Loucy (cell line): ENCODE measurements around the gene ERGIC3.

Experiments
- H2AFZ ChIP-seq: fragments of 200-600 bp; sonication (generic); 2 replicates; pipeline ENCODE4 v1.6.0; 2016; ENCODE audit warnings: antibody characterized with exemption, mild to moderate bottlenecking, low read length, moderate library complexity
- H3F3A ChIP-seq: fragments of 200-600 bp; 2 replicates; pipeline ENCODE4 v1.6.0; 2016; ENCODE audit warnings: antibody characterized with exemption, low read depth, mild to moderate bottlenecking
- H3K27me3 ChIP-seq: fragments of 200-600 bp; sonication (generic); 2 replicates; pipeline ENCODE4 v1.6.1; 2014; ENCODE audit warnings: low read length, mild to moderate bottlenecking; ENCODE audit not compliant: insufficient read depth, poor library complexity, severe bottlenecking
- H3K36me3 ChIP-seq: fragments of 200-600 bp; sonication (generic); 2 replicates; pipeline ENCODE4 v1.6.1; 2016; ENCODE audit warnings: low read length; ENCODE audit not compliant: insufficient read depth
- H3K4me1 ChIP-seq: fragments of 200-600 bp; sonication (generic); 2 replicates; pipeline ENCODE4 v1.5.1; 2014; ENCODE audit warnings: low read length, mild to moderate bottlenecking; ENCODE audit not compliant: insufficient read depth, poor library complexity, severe bottlenecking
- H3K4me2 ChIP-seq: fragments of 200-600 bp; sonication (generic); 2 replicates; pipeline ENCODE4 v1.6.0; 2014; ENCODE audit warnings: antibody characterized with exemption, low read length, low read depth, mild to moderate bottlenecking; ENCODE audit not compliant: poor library complexity, severe bottlenecking
- H3K4me3 ChIP-seq: fragments of 200-600 bp; sonication (generic); 2 replicates; pipeline ENCODE4 v1.5.1; 2014; ENCODE audit warnings: low read length, mild to moderate bottlenecking, mixed read lengths; ENCODE audit not compliant: poor library complexity, severe bottlenecking
- H3K79me2 ChIP-seq: fragments of 200-600 bp; sonication (generic); 2 replicates; pipeline ENCODE4 v1.6.1; 2014; ENCODE audit warnings: low read length; ENCODE audit not compliant: insufficient read depth
- H3K9ac ChIP-seq: fragments of 200-600 bp; sonication (generic); 2 replicates; pipeline ENCODE4 v1.6.0; 2014; ENCODE audit warnings: mild to moderate bottlenecking, low read depth, low read length, moderate library complexity; ENCODE audit not compliant: poor library complexity, severe bottlenecking
- H3K9me2 ChIP-seq: fragments of 200-600 bp; sonication (generic); replicated peaks from 2 replicates; pipeline ENCODE4 v1.6.1; 2016; ENCODE audit warnings: low read depth, low read length, mixed read lengths
- H3K9me3 ChIP-seq: fragments of 200-600 bp; sonication (generic); 2 replicates; pipeline ENCODE4 v1.6.1; 2014; ENCODE audit warnings: mild to moderate bottlenecking, antibody characterized with exemption, low read length, low read depth; ENCODE audit not compliant: insufficient read depth
- H4K20me1 ChIP-seq: fragments of 200-600 bp; sonication (generic); 2 replicates; pipeline ENCODE4 v1.6.0; 2014; ENCODE audit warnings: antibody characterized with exemption, low read length, mild to moderate bottlenecking; ENCODE audit not compliant: insufficient read depth, poor library complexity, severe bottlenecking
- EZH2phosphoT487 ChIP-seq: fragments of 200-600 bp; IDR thresholded peaks from 2 replicates; pipeline ENCODE4 v1.6.1; 2018; ENCODE audit warnings: antibody characterized with exemption, mild to moderate bottlenecking, moderate library complexity, borderline replicate concordance
- TF ChIP-seq, protein P1 (sequence below): fragments of 200-600 bp; sonication (generic); conservative IDR thresholded peaks from 2 replicates; pipeline ENCODE4 v1.5.1; 2014; ENCODE audit warnings: mild to moderate bottlenecking, antibody characterized with exemption, low read length

ERGIC3 gene

DNA sequence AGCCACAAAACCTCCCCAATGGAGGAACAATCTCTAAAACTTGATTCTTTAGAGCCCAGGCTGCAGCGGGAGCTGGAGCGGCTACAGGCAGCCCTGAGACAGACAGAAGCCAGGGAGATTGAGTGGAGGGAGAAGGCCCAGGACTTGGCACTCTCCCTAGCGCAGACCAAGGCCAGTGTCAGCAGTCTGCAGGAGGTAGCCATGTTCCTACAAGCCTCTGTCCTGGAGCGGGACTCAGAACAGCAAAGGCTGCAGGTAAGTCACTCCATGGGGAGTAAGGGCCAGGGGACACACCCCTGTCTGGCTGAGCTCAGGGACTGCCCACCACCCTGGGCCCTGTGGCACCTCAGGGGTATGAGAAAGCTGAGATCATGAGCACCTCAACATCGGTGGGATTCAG lies 37.1 kb upstream of the ERGIC3 start:
- peaks cover 62% of the 10 kb centered on the region; the same call in 1 of the 2 replicates for H3K36me3 ChIP-seq

DNA sequence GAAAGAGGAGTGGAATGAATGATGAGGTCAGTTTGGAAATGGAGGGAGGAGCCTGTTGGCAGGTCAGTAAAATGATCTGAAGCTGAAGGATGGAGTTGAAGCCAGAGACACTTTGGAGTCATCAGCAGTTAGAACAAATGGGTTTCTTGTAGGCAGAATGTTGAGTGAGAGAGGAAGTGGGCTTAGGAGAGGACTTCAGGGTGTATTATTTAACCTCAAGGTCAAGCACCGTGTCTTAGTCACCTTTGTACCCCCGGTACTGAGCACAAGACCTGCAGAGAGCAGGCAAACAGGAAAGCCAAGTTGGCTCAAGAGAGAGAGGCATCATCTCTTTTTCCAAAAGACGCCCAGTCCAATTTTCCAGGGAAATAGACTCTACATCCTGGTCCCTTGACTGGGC lies 35.7 kb upstream of the ERGIC3 start:
- no peaks in the 10 kb centered on the region for H3K9me3 ChIP-seq
- peaks cover 9% of the 10 kb centered on the region for H3K4me1 ChIP-seq
- no peaks in the 10 kb centered on the region for H3K79me2 ChIP-seq
- H3F3A ChIP-seq: no peaks in the 10 kb centered on the region
- no peaks in the 10 kb centered on the region for H4K20me1 ChIP-seq
- no peak overlapping the region for H3K4me2 ChIP-seq
- H3K9me2 ChIP-seq: no peaks in the 10 kb centered on the region
- peaks cover 64% of the 10 kb centered on the region; the same call in 1 of the 2 replicates for H3K36me3 ChIP-seq
- no peak overlapping the region for H3K4me3 ChIP-seq
- no peak overlapping the region for H3K9ac ChIP-seq
- H2AFZ ChIP-seq: no peak overlapping the region
- no peaks in the 10 kb centered on the region for H3K27me3 ChIP-seq
- no peak for TF ChIP-seq EZH2phosphoT487
- TF ChIP-seq, protein P1, sequence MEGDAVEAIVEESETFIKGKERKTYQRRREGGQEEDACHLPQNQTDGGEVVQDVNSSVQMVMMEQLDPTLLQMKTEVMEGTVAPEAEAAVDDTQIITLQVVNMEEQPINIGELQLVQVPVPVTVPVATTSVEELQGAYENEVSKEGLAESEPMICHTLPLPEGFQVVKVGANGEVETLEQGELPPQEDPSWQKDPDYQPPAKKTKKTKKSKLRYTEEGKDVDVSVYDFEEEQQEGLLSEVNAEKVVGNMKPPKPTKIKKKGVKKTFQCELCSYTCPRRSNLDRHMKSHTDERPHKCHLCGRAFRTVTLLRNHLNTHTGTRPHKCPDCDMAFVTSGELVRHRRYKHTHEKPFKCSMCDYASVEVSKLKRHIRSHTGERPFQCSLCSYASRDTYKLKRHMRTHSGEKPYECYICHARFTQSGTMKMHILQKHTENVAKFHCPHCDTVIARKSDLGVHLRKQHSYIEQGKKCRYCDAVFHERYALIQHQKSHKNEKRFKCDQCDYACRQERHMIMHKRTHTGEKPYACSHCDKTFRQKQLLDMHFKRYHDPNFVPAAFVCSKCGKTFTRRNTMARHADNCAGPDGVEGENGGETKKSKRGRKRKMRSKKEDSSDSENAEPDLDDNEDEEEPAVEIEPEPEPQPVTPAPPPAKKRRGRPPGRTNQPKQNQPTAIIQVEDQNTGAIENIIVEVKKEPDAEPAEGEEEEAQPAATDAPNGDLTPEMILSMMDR: no peak

More for the DNA sequence above, 37.1 kb upstream of the ERGIC3 start:
- no peak overlapping the region for H3K4me2 ChIP-seq
- H3K9me2 ChIP-seq: no peaks in the 10 kb centered on the region
- H3K79me2 ChIP-seq: no peaks in the 10 kb centered on the region
- no peaks in the 10 kb centered on the region for H3K9me3 ChIP-seq
- no peak overlapping the region for H3K4me3 ChIP-seq
- no peaks in the 10 kb centered on the region for H4K20me1 ChIP-seq
- no peaks in the 10 kb centered on the region for H3K27me3 ChIP-seq
- TF ChIP-seq, protein P1: no peak
- TF ChIP-seq EZH2phosphoT487: no peak
- peaks cover 9% of the 10 kb centered on the region for H3K4me1 ChIP-seq
- no peaks in the 10 kb centered on the region for H3F3A ChIP-seq
- no peak overlapping the region for H3K9ac ChIP-seq
- H2AFZ ChIP-seq: no peak overlapping the region

DNA sequence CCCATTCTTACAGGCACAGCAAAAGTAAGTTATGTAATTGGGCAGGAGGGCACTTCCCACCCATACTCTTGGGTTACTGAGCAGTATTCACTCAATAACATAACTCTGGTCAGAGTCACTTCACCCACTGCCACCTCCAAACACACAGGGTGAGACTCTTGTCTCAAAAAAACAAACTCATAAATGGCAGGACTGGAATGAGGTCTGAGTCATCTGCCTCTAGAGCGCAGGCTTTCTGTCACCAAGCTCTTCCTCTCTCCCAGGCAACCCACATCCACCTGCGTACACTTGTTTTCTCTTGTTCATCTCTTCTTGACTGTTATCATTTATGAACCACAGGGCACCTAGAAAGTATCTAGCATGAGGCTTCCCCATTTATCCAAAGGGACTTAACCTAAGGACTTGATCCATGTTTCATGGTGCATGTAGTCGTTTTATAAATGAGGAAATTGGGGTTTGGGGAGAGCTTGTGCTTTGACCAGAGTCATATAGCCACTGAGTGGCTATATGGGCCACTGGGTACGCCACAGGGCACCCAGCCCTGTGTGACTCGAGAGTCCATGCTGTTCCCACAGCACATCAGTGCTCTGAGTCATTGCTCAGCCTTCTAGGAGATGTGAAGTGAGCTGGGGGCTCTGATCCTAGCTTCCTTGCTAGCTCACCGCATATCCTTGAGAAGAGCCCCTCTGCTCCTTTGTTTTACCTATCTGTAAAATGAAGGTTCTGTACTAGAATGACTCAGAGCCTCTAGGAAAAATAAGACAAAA lies 34.8 kb upstream of the ERGIC3 start:
- Histone ChIP-seq H4K20me1 (no peaks in the 10 kb centered on the region), H3K4me3 (no peak overlapping the region), H3K9me3 (no peaks in the 10 kb centered on the region), H3K4me1 (peaks cover 9% of the 10 kb centered on the region), H3K36me3 (peaks cover 67% of the 10 kb centered on the region; the same call in 1 of the 2 replicates), H2AFZ (no peak overlapping the region), H3K9ac (no peak overlapping the region), H3K9me2 (no peaks in the 10 kb centered on the region), H3K4me2 (no peak overlapping the region), H3K27me3 (no peaks in the 10 kb centered on the region), H3K79me2 (no peaks in the 10 kb centered on the region), H3F3A (no peaks in the 10 kb centered on the region)
- TF ChIP-seq, protein P1: no peak
- TF ChIP-seq EZH2phosphoT487: no peak
